ENCODE measurements around the gene RPUSD3. TPM values are rescaled to one million over a fixed set of nuclear protein-coding genes. Genes with fewer than 3 reads are reported as not detected.

RPUSD3 gene
- total and polyA plus RNA-seq, 9 of the 15 experiments (the other 6 are each of a cell fraction or from before 2014, with no cell fraction given): 13.8 to 99.0 (median 59.3) TPM

DNA sequence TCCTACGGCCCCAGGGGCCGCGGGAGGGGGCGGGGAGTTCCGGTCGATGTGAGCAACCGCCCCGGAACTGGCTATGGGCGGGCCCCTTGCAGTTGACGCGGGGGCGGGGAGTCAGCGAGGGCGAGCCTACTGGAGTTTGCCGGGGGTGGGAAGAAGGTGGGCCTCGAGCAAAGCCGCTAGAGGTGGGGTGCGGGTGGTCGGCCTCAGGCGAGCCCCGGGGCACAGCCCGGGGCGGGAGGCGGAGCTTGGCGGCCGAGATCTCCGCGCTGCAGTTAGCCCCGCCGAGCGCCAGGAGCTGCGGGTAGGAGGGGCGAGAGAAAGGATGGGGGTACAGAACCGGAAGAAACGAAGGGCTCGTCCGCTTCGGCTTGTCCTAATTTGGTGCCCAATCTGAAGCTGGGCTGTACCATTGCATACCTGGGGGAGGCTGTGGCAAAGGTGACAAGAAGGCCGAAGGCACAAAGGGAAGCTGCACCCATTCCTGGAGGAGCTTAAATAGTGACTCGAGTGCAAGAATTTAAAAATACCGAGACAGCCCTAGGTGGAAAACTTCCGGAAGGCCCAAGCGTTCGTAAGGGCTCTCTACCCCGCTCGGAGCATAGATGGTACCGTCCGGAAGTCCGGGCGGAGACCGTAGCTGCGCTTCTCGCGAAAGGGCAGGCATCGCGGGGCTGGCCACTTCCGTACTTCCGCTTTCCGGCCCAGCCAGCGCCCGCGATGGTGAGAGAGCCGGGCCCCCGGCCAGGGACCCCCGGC is 51.2 kb downstream of the RPUSD3 start, which contains the start of the genes ARPC4 and TADA3 (continued):
- TF ChIP-seq, protein P1, sequence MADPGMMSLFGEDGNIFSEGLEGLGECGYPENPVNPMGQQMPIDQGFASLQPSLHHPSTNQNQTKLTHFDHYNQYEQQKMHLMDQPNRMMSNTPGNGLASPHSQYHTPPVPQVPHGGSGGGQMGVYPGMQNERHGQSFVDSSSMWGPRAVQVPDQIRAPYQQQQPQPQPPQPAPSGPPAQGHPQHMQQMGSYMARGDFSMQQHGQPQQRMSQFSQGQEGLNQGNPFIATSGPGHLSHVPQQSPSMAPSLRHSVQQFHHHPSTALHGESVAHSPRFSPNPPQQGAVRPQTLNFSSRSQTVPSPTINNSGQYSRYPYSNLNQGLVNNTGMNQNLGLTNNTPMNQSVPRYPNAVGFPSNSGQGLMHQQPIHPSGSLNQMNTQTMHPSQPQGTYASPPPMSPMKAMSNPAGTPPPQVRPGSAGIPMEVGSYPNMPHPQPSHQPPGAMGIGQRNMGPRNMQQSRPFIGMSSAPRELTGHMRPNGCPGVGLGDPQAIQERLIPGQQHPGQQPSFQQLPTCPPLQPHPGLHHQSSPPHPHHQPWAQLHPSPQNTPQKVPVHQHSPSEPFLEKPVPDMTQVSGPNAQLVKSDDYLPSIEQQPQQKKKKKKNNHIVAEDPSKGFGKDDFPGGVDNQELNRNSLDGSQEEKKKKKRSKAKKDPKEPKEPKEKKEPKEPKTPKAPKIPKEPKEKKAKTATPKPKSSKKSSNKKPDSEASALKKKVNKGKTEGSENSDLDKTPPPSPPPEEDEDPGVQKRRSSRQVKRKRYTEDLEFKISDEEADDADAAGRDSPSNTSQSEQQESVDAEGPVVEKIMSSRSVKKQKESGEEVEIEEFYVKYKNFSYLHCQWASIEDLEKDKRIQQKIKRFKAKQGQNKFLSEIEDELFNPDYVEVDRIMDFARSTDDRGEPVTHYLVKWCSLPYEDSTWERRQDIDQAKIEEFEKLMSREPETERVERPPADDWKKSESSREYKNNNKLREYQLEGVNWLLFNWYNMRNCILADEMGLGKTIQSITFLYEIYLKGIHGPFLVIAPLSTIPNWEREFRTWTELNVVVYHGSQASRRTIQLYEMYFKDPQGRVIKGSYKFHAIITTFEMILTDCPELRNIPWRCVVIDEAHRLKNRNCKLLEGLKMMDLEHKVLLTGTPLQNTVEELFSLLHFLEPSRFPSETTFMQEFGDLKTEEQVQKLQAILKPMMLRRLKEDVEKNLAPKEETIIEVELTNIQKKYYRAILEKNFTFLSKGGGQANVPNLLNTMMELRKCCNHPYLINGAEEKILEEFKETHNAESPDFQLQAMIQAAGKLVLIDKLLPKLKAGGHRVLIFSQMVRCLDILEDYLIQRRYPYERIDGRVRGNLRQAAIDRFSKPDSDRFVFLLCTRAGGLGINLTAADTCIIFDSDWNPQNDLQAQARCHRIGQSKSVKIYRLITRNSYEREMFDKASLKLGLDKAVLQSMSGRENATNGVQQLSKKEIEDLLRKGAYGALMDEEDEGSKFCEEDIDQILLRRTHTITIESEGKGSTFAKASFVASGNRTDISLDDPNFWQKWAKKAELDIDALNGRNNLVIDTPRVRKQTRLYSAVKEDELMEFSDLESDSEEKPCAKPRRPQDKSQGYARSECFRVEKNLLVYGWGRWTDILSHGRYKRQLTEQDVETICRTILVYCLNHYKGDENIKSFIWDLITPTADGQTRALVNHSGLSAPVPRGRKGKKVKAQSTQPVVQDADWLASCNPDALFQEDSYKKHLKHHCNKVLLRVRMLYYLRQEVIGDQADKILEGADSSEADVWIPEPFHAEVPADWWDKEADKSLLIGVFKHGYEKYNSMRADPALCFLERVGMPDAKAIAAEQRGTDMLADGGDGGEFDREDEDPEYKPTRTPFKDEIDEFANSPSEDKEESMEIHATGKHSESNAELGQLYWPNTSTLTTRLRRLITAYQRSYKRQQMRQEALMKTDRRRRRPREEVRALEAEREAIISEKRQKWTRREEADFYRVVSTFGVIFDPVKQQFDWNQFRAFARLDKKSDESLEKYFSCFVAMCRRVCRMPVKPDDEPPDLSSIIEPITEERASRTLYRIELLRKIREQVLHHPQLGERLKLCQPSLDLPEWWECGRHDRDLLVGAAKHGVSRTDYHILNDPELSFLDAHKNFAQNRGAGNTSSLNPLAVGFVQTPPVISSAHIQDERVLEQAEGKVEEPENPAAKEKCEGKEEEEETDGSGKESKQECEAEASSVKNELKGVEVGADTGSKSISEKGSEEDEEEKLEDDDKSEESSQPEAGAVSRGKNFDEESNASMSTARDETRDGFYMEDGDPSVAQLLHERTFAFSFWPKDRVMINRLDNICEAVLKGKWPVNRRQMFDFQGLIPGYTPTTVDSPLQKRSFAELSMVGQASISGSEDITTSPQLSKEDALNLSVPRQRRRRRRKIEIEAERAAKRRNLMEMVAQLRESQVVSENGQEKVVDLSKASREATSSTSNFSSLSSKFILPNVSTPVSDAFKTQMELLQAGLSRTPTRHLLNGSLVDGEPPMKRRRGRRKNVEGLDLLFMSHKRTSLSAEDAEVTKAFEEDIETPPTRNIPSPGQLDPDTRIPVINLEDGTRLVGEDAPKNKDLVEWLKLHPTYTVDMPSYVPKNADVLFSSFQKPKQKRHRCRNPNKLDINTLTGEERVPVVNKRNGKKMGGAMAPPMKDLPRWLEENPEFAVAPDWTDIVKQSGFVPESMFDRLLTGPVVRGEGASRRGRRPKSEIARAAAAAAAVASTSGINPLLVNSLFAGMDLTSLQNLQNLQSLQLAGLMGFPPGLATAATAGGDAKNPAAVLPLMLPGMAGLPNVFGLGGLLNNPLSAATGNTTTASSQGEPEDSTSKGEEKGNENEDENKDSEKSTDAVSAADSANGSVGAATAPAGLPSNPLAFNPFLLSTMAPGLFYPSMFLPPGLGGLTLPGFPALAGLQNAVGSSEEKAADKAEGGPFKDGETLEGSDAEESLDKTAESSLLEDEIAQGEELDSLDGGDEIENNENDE (IDR thresholded peaks at IDR 0.05; ENCODE audit: low read depth, low read length): no peak
- no peak for TF ChIP-seq XRCC4 (IDR thresholded peaks at IDR 0.05; ENCODE audit: extremely low read depth, insufficient read depth, insufficient read length)
- TF ChIP-seq ZNF445 (CRISPR knock-in tag; IDR thresholded peaks at IDR 0.05; ENCODE audit: low read depth): no peak
- TF ChIP-seq NFYB (IDR thresholded peaks at IDR 0.05; ENCODE audit: extremely low read depth, insufficient read length): no peak
- 0 out of 2 replicates have a peak, but pooled peaks have one; percentile 47 for TF ChIP-seq TCFL5 (CRISPR knock-in tag; conservative IDR thresholded peaks at IDR 0.05)
- no peak for TF ChIP-seq ZNF707 (CRISPR knock-in tag; conservative IDR thresholded peaks at IDR 0.05)
- TF ChIP-seq, protein P2, sequence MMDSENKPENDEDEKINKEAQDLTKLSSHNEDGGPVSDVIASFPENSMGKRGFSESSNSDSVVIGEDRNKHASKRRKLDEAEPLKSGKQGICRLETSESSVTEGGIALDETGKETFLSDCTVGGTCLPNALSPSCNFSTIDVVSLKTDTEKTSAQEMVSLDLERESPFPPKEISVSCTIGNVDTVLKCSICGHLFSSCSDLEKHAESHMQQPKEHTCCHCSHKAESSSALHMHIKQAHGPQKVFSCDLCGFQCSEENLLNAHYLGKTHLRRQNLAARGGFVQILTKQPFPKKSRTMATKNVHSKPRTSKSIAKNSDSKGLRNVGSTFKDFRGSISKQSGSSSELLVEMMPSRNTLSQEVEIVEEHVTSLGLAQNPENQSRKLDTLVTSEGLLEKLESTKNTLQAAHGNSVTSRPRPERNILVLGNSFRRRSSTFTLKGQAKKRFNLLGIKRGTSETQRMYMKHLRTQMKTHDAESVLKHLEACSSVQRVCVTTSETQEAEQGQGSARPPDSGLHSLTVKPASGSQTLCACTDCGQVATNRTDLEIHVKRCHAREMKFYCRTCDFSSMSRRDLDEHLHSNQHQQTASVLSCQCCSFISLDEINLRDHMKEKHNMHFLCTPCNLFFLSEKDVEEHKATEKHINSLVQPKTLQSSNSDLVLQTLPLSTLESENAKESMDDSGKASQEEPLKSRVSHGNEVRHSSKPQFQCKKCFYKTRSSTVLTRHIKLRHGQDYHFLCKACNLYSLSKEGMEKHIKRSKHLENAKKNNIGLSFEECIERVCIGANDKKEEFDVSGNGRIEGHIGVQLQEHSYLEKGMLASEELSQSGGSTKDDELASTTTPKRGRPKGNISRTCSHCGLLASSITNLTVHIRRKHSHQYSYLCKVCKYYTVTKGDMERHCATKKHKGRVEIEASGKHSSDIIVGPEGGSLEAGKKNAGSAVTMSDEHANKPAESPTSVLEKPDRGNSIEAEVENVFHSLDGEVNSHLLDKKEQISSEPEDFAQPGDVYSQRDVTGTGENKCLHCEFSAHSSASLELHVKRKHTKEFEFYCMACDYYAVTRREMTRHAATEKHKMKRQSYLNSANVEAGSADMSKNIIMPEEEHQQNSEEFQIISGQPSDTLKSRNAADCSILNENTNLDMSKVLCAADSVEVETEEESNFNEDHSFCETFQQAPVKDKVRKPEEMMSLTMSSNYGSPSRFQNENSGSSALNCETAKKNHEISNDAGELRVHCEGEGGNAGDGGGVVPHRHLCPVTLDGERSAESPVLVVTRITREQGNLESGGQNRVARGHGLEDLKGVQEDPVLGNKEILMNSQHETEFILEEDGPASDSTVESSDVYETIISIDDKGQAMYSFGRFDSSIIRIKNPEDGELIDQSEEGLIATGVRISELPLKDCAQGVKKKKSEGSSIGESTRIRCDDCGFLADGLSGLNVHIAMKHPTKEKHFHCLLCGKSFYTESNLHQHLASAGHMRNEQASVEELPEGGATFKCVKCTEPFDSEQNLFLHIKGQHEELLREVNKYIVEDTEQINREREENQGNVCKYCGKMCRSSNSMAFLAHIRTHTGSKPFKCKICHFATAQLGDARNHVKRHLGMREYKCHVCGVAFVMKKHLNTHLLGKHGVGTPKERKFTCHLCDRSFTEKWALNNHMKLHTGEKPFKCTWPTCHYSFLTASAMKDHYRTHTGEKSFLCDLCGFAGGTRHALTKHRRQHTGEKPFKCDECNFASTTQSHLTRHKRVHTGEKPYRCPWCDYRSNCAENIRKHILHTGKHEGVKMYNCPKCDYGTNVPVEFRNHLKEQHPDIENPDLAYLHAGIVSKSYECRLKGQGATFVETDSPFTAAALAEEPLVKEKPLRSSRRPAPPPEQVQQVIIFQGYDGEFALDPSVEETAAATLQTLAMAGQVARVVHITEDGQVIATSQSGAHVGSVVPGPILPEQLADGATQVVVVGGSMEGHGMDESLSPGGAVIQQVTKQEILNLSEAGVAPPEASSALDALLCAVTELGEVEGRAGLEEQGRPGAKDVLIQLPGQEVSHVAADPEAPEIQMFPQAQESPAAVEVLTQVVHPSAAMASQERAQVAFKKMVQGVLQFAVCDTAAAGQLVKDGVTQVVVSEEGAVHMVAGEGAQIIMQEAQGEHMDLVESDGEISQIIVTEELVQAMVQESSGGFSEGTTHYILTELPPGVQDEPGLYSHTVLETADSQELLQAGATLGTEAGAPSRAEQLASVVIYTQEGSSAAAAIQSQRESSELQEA (IDR thresholded peaks at IDR 0.05; ENCODE audit: low read depth): peak; percentile 51; the same call in 1 of the 2 replicates

Data from K562 (cell line).